Suppressor macrophage treated with lipopolysaccharide for 4 hours (primary cell): ENCODE measurements around the gene CHMP4B.
"Not testable (repeated sequence)": the region's sequence is repeated elsewhere in the genome, so short reads cannot be mapped to it uniquely, and the experiment has no call there.

Source experiments
- DNase-seq: peaks from one replicate; pipeline ENCODE4 v3.0.0-alpha.2; 2020

CHMP4B gene

GRCh38 chr20:33790566-33790965 is 20.6 kb upstream of the CHMP4B start:
- DNase-seq, result no peak

GRCh38 chr20:33791021-33791420 is 20.1 kb upstream of the CHMP4B start:
- no peak for DNase-seq

- DNase-seq, result no peak
Observed at GRCh38 chr20:33791540-33791939, 19.6 kb upstream of the CHMP4B start.

DNA sequence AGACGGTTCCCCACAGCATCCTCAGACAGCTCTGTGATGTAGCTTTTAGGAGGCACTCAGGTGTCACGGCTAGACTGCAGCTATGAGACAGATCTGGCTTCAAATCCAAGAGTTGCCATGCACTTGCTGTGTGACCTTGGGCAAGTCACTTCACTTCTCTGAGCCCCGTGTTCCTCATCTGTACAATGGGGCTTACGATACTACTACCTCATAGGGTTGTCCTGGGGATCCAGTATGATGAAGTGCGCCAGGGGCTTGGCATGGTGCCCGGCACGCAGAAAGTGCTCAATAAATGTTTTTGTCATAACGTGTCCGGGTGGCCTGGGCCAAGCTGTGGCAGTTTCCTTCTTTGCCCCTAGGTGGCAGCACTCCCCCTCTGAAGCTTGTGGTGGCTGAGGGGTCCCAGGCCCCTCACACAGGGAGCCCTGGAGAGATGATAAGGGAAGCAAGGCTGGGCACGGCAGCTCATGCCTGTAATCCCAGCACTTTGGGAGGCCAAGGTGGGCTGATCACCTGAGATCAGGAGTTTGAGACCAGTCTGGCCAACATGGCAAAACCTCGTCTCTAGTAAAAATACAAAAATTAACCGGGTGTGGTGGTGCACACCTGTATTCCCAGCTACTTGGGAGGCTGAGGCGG is 19.1 kb upstream of the CHMP4B start:
- peak; percentile 47 for DNase-seq

DNA sequence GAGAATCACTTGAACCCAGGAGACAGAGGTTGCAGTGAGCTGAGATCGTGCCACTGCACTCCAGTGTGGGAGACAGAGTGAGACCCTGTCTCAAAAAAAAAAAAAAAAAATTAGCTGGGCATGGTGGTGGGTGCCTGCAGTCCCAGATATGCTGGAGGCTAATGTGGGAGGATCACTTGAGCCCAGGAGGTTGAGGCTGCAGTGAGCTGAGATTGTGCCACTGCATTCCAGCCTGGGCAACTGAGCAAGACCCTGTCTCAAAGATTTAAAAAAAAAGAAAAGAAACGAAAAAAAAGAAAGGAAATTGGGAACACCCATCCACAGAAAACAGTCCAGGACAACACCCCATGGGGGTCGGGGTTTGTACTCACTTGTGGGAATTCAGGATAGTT is 18.6 kb upstream of the CHMP4B start:
- not testable (repeated sequence) for DNase-seq

GRCh38 chr20:33793011-33793931 is 17.9 kb upstream of the CHMP4B start:
- DNase-seq, result no peak

DNA sequence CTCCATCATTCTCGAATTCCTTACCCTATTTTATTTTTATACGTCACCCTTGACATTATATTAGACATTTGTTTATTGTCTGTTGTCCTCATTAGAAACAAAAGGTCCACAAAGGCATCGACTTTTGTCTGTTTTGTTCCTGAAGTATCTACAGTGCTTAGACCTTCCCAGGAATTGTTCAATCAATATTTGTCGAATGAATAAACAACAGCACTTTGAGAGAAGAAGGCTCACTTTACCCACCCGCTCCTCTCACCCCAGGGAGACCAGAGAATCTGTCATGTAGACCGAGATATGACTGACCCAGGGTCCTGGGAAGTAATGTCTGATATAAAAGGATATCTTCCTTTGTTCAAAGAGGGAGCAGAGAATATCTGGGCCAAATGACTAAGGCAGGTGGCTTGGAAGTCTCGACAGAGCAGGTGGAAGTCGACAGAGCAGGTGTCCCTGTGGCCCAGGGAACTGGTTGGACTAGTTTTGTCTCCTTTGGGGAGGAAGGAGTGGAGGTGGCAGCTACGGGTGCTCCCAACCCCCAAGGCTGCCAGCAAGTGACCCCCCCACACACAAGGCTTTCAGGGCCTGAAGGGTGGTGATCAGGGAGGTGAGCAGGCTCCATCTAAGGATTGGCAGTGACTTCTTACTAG is 14.8 kb upstream of the CHMP4B start:
- DNase-seq, result no peak

DNA sequence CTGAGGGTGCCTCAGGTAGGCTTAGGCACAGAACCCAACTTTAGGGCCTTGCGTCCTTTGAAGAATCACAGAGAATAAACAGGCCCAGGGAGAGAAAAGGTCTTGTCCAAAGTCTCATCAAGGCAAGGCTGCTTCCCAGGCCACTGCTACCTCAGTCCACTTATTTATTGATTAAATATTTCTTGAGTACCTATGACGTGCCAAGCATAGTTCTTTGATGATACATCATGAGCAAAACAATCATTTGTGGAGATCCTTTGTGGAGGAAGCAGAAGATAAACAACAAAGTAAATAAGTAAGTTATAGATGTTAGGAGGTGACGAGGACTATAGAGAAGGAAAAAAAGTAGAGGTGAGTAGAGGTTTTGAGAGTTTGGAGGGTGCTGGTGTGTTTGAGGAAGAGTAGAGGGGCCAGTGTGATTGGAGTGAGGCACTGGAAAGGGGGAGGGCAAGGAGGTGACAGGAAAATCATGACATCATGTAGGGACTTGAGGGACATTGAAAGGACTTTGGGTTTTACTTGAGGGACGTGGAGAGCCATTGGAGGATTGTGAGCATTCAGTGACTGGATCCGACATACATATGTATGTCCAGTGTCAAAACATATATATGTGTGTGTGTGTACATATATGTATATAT is 14.1 kb upstream of the CHMP4B start:
- no peak for DNase-seq

GRCh38 chr20:33798444-33798843 is 12.7 kb upstream of the CHMP4B start:
- DNase-seq, result no peak

DNA sequence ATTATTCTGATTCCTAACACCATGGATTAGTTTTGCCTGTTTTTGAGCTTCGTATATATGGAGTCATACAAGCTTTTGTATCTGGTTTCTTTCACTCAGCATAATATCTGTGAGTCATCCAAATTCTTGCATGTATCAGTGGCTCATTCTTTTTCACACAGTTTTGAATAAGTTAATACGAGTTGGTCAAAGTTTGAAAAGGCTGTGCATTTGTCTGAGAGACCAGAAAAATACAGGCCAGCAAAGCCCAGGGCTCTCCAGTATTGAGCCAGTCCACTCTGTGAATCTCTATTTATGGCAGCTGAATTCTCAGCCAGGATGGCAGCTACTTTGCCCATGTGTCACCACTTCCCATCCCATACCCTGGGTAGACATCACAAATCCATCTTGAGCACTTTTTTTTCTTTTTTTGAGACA is 7.2 kb upstream of the CHMP4B start:
- no peak for DNase-seq

DNA sequence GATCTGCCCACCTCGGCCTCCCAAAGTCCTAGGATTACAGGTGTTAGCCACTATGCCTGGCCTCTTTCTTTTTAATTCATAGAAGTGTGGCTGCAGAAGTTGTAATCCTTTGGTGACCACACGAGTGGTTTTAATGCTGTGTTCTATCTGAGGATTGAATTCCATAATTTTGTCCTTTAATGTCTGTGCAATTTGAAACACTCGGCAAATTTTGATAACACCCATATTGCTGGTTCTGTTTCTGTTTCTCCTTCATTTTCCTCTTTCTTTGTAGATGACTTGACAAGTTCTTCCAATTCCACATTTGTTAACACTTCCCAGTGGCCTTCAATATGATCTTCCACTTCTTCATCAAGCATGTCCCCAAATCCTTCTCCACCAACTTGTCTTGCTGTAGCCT is 2.8 kb upstream of the CHMP4B start:
- no peak for DNase-seq

DNA sequence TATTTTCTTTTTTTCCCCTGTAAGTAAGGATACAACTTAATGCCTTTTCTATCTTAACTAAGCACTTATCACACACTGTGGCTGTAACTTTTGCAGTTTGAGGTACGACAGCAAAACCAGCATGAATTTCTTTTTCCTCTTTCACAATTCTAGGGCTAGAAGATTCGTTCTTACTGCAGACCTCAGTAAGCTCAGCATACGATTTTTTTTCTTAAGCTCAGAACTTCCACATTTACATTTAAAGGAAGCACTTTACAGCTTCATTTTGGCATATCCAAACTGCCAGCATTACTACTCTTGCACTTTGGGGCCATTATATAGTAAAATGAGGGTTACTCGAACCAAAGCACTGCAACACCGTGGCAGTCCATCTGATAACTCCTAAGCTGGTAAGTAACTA is 889 bp upstream of the CHMP4B start:
- no peak for DNase-seq

- DNase-seq, result peak; percentile 40
Observed at GRCh38 chr20:33811776-33812151, 616 bp downstream of the CHMP4B start.

- peak; percentile 95 for DNase-seq
Observed at GRCh38 chr20:33812152-33812849, 1.2 kb downstream of the CHMP4B start.

- peak; percentile 50 for DNase-seq
Observed at GRCh38 chr20:33812908-33813462, 1.8 kb downstream of the CHMP4B start.

DNA sequence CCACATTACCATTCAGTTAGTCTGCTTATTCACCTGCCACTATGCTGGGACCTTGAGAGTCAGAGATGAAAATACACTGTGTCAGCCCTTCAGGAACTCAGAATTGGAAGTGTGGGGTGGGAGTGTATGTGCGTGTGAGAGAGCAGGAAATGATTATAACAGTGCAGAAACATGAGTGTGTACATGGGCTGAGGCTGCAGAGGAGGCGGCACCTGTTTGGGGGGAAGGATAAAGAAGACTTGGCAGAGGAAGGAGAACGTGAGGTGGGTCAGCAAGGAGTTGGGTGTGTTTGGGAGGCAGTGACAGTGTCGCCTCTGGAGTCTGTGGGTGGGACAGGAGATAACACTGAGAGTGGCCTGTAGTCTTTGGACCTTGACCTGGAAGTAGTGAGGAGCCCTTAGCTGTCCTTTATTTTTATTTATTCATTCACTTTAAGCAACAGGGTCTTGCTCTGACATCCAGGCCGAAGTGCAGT is 3.1 kb downstream of the CHMP4B start:
- no peak for DNase-seq

GRCh38 chr20:33815671-33816070 is 4.5 kb downstream of the CHMP4B start:
- no peak for DNase-seq

DNA sequence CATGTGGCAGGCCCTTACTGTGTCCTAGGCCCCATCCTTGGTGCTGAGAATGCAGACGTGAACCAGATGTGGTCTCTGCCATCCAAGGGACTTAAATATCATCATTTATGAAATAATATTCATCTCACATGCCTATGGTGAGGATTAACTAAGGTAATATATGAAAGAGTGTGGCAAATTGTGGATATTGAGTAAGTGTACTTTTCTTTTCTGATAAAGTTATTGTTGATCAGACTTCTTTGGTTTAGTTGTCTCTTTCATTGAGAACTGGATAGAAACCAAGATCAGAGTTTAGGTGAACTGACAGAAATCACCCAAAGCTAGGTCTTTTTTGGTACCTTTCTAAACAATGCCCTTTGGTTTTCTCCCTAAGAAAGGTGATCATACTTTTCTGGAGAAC is 5.0 kb downstream of the CHMP4B start:
- DNase-seq, result no peak

- DNase-seq, result no peak
Observed at GRCh38 chr20:33817411-33817810, 6.3 kb downstream of the CHMP4B start.

GRCh38 chr20:33819456-33819855 is 8.3 kb downstream of the CHMP4B start:
- DNase-seq, result no peak

GRCh38 chr20:33820362-33820761 is 9.2 kb downstream of the CHMP4B start:
- no peak for DNase-seq

GRCh38 chr20:33821270-33821836 is 10.2 kb downstream of the CHMP4B start:
- DNase-seq, result no peak
